Ishikawa (cell line): ENCODE measurements around the gene SRSF3.

ENCODE experiments used
- CEBPB ChIP-seq: IDR thresholded peaks from 2 replicates; pipeline ENCODE4 v1.6.1; 2012
- CREB1 ChIP-seq: IDR thresholded peaks from 2 replicates; pipeline ENCODE4 v1.6.1; 2012; ENCODE audit warnings: low read depth
- EGR1 ChIP-seq: IDR thresholded peaks from 2 replicates; pipeline ENCODE4 v1.6.1; 2012
- EP300 ChIP-seq: IDR thresholded peaks from 2 replicates; pipeline ENCODE4 v1.6.1; 2012; ENCODE audit warnings: borderline replicate concordance
- FOXM1 ChIP-seq: IDR thresholded peaks from 2 replicates; pipeline ENCODE4 v1.6.1; 2012; ENCODE audit warnings: low read depth, borderline replicate concordance
- NFIC ChIP-seq: IDR thresholded peaks from 2 replicates; pipeline ENCODE4 v1.6.1; 2012
- RAD21 ChIP-seq: IDR thresholded peaks from 2 replicates; pipeline ENCODE4 v1.6.1; 2012; ENCODE audit warnings: low read depth
- TAF1 ChIP-seq: IDR thresholded peaks from 2 replicates; pipeline ENCODE4 v1.6.1; 2012; ENCODE audit warnings: low read depth, mild to moderate bottlenecking
- TCF12 ChIP-seq: IDR thresholded peaks from 2 replicates; pipeline ENCODE4 v1.6.1; 2012; ENCODE audit warnings: low read depth
- TEAD4 ChIP-seq: IDR thresholded peaks from 2 replicates; pipeline ENCODE4 v1.6.1; 2012
- YY1 ChIP-seq: IDR thresholded peaks from 2 replicates; pipeline ENCODE4 v1.6.1; 2012; ENCODE audit warnings: low read depth
- ZBTB7A ChIP-seq: IDR thresholded peaks from 2 replicates; pipeline ENCODE4 v1.6.1; 2012; ENCODE audit warnings: low read depth
- TF ChIP-seq, protein P1 (sequence below): IDR thresholded peaks from 2 replicates; pipeline ENCODE4 v1.6.1; 2012
- TF ChIP-seq, protein P2 (sequence below): IDR thresholded peaks from 2 replicates; pipeline ENCODE4 v1.6.1; 2012
- TF ChIP-seq, protein P3 (sequence below): IDR thresholded peaks from 2 replicates; pipeline ENCODE4 v1.6.1; 2012; ENCODE audit warnings: low read depth, mild to moderate bottlenecking

Gene SRSF3

DNA sequence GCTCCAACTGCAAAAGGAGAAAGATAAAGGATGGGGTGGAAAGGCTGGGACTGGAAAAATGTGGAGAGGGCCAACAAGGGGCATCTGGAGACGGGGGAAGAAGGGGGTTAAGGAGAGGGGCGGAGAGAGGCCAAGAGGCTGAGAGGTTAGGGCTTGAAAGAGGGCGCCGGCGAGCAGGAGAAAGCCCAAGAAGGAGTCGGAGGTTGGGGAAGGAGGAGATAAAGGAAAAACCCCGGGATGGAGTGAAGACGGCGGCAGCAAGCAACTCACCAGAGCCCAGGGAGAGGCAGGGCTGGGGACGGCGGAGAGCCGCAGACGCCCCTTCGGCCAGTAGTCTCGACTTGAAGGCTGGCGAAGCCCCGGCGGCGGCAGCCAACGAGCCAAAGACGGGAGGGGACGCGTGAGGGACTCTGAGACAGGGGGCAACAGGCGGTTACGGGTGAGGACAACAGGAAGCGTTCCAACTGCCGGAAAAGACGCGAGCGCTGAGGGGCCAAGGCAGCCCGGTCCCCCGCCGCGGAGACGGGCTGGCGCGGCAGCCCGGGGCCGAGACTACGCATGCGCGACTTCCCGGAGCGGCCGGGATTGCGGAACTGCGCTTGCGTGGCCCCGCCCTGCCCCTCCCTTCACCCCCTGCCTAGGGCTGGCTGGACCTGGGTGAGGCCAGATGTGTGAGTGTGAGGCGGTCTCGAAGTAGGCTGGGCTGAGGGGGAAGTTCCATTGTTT, 47.1 kb upstream of the SRSF3 start, which contains the start of gene STK38:
STK38 (minus strand) TSS at position 560 of the 726 bp plus-strand sequence. CDS start 7,277 bp downstream, outside the sequence.
- no peak for TF ChIP-seq TEAD4
- TF ChIP-seq ZBTB7A, result peak; percentile 82
- TF ChIP-seq CREB1, result no peak
- TF ChIP-seq, protein P1, sequence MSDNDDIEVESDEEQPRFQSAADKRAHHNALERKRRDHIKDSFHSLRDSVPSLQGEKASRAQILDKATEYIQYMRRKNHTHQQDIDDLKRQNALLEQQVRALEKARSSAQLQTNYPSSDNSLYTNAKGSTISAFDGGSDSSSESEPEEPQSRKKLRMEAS, result peak; percentile 88; the same call in 1 of the 2 replicates
- TF ChIP-seq NFIC, result peak; percentile 39; the same call in 1 of the 2 replicates
- TF ChIP-seq EP300, result no peak
- TF ChIP-seq TAF1, result peak; percentile 69
- no peak for TF ChIP-seq EGR1
- TF ChIP-seq, protein P2, sequence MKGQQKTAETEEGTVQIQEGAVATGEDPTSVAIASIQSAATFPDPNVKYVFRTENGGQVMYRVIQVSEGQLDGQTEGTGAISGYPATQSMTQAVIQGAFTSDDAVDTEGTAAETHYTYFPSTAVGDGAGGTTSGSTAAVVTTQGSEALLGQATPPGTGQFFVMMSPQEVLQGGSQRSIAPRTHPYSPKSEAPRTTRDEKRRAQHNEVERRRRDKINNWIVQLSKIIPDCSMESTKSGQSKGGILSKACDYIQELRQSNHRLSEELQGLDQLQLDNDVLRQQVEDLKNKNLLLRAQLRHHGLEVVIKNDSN, result no peak
- no peak; the same call in 1 of the 2 replicates for TF ChIP-seq TCF12
- TF ChIP-seq, protein P3, sequence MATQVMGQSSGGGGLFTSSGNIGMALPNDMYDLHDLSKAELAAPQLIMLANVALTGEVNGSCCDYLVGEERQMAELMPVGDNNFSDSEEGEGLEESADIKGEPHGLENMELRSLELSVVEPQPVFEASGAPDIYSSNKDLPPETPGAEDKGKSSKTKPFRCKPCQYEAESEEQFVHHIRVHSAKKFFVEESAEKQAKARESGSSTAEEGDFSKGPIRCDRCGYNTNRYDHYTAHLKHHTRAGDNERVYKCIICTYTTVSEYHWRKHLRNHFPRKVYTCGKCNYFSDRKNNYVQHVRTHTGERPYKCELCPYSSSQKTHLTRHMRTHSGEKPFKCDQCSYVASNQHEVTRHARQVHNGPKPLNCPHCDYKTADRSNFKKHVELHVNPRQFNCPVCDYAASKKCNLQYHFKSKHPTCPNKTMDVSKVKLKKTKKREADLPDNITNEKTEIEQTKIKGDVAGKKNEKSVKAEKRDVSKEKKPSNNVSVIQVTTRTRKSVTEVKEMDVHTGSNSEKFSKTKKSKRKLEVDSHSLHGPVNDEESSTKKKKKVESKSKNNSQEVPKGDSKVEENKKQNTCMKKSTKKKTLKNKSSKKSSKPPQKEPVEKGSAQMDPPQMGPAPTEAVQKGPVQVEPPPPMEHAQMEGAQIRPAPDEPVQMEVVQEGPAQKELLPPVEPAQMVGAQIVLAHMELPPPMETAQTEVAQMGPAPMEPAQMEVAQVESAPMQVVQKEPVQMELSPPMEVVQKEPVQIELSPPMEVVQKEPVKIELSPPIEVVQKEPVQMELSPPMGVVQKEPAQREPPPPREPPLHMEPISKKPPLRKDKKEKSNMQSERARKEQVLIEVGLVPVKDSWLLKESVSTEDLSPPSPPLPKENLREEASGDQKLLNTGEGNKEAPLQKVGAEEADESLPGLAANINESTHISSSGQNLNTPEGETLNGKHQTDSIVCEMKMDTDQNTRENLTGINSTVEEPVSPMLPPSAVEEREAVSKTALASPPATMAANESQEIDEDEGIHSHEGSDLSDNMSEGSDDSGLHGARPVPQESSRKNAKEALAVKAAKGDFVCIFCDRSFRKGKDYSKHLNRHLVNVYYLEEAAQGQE, result no peak
- no peak for TF ChIP-seq FOXM1

DNA sequence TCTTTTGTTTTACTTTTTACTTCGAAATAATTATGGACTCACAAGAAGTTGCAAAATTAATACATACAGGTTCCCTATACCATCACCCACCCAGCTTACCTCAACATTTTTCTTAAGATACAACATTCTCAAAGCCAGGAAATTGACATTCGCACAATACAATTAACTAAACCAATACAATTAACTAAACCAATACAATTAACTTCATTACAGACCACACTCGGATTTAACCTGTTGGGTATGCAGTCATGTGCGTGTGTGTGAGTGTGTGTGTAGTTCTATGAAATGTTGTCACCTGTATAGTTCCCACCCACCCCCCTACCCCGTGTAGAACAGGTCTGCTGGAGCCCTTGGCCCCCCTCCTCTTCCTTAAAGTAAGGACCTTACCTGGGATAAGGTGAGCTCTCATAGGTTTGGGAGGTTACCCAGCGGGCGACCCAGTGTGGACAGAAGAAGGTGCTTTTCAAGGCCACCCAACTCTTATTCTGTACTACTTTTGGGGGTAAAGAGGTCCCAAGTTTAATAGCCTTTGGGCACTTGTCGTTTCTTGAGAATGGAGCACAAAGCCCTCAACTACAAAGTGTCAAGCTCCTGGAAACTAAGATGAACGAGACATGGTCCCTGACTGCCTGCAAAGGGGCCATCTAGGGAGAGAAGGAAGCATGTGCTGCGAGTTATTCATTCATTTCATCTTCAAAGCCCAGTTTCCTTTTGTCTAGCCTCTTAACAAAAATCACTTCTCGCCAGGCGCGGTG, 46.3 kb upstream of the SRSF3 start:
- TF ChIP-seq FOXM1 (no peak), TCF12 (no peak), EP300 (no peak)
- TF ChIP-seq, protein P2, result no peak
- TF ChIP-seq, protein P1, result no peak

DNA sequence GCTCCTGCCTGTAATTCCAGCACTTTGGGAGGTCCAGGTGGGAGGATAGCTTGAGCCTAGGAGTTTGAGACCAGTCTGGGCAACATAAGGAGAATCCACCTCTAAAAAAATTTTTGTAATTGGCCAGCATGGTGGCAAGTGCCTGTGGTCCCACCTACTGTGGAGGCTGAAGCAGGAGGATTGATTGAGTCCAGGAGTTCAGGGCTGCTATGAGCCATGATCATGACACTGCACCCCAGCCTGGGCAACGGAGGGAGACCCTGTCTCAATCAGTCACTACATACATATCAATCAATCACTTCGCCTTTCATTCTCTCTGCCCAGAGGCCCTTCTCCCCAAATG, 45.8 kb upstream of the SRSF3 start:
- no peak for TF ChIP-seq ZBTB7A
- TF ChIP-seq, protein P3, result no peak
- TF ChIP-seq, protein P2, result no peak
- no peak for TF ChIP-seq TEAD4

DNA sequence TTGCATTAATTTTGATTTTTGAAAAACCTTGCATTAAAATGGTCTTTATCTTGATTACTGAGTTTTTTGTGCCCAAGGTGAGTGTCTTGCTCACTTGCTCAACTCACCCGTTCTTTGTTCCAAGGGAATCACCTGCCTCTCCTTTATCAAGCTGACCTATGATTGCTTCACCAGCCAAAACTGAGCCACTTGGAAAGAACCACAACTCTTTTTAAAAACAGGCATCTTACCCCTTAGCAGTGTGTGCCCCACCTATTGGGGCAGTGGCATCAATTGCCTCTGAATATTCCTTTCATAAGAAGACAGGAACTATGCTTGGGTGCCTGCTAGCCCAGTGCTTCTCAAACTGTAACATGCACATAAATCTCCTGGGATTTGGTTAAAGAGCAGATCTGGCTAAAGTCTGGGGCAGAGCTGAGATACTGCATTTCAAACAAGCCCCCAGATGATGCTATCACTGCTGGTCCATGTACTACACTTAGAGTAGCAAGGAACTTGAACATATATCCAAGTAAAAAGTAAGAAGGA, 43.6 kb upstream of the SRSF3 start:
- TF ChIP-seq TEAD4 (no peak), EP300 (no peak), CREB1 (no peak), NFIC (no peak), FOXM1 (no peak), TCF12 (no peak), ZBTB7A (no peak), YY1 (no peak), TAF1 (no peak), EGR1 (no peak), CEBPB (no peak), RAD21 (no peak)
- TF ChIP-seq, protein P3, result no peak
- TF ChIP-seq, protein P2, result no peak
- TF ChIP-seq, protein P1, result no peak
